Measurements from ENCODE around the gene DUSP2.

DNA sequence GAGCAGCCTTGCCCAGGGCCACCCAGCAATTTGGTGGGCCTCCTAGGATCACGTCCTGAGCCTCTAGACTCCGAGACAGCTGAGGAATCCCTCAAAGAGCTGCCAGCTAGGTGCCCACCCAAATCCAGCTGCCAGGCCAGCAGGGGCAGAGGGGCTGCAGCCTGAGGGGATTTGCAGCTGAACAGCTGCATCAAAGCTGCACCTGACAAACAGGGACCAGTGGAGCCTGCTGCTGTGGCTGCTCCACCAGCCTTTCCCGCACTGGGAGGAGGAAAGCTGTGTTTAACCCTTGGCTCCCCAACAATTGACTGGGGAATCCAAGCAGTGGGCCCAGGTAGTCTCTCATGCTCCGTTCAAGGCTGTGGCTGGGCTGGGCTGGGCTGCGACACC is 37.1 kb downstream of the DUSP2 start:
- TF ChIP-seq CTCF (conservative IDR thresholded peaks at IDR 0.05 in 1 of 2, IDR thresholded peaks at IDR 0.05 in 1 of 2; ENCODE audit: low read depth in 1 of 2, low read length in 2 of 2) (no peak), EZH2 (IDR thresholded peaks at IDR 0.05; ENCODE audit: low read length, missing control alignments) (no peak)

All from fibroblast of lung (primary cell).